H54 (cell line): ENCODE measurements around the gene TMEM259.

Source experiments
- DNase-seq: peaks from one replicate; pipeline ENCODE4 v3.0.0; 2011; ENCODE audit warnings: low spot score, mixed read lengths; ENCODE audit not compliant: insufficient read length
- FAIRE-seq: peaks from 3 replicates; lab custom pipeline; 2011; peaks lifted over from hg19 to GRCh38; lab: Jason Lieb, UNC
- POLR2A ChIP-seq: IDR thresholded peaks from 2 replicates; pipeline ENCODE4 v1.6.1; 2011; ENCODE audit warnings: low read depth, mild to moderate bottlenecking, low read length

Gene TMEM259

DNA sequence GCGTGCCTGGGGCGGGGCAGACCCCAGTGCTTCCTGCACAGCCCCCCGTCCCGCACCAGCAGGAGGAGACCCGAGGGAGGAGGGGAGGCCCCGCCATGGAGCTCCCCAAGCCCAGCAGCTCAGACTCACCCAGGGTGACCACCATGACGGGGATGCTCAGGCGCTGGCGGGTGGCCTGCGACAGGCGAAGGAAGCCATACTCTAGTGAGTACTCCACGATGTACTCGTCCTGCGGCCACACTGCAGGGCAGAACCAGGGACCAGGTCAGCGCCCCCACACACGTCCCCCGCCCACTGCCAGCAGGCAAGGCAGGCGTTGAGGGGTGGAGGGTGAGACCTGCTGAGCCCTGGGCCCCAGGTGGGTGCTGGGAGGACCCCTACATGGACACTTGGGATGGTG lies 8.6 kb downstream of the TMEM259 start:
- no peak for DNase-seq
- FAIRE-seq: no peak
- no peak for TF ChIP-seq POLR2A

DNA sequence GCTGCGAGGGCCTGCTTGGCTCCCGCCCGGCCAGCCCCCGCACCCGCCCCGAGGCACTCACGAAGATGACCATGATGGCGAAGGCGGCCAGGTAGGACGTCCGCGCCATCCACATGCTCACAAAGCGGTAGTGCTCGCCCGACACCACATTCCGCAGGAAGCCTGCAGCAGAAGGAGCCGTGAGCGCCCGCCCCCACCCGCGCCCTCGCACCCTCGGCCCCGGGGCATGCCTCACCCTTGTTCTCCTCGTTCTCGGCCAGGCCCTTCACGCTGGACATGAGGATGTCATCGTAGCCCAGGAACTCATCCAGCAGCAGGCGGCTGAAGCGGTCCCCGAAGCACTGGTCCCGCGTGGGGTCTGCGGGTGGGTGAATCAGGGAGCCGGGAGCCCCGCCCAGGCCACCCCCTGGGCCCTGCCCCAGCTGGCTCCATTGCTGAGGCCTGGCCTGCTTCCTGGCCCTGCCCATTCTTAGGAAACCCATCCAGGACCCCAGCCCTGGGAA lies 9.0 kb downstream of the TMEM259 start:
- no peak for DNase-seq
- TF ChIP-seq POLR2A: no peak
- FAIRE-seq: no peak

DNA sequence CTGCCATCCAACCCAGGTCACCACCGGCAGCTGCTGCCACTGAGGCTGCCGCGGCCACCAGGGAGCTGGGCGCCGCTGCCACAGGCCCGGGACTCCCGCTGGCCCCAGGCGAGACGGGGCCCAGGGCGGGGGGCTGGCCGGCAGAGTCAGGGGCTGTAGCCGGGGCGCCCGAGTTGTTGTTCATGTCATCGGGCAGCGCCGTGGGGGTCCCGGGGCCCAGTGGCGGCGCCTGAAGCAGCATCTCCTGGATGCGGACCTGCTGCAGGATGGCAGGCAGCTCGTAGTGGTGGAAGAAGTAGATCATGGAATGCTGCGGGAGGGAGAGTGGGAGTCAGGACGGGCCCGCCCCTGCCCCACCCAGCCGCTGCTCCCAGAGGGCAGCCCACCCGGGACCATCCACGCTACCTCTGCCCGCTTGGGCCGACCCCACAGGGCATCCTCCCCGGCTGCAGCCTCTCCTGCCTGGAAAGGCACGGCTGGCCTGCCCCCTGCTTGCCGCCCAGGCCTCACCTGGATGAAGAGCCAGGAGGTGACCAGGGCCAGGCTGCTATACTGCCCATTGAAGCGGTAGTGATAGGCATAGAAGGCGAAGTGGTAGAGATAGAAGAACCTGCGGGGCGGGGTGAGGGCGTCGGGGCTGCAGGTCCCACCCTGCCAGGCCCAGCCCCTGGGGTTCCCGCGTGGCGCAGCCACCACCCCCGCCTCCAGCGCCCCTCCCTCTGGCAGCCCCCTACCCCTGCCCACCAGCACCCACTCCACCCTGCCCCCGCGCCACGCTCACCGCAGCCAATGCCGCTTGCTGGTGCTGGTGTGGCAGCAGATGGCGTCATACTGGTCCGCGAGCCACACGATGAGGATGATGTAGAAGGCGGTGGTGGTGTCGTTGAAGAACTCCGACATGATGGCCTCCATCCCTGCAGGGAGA lies 10.1 kb downstream of the TMEM259 start:
- TF ChIP-seq POLR2A: no peak
- DNase-seq: no peak
- FAIRE-seq: no peak

DNA sequence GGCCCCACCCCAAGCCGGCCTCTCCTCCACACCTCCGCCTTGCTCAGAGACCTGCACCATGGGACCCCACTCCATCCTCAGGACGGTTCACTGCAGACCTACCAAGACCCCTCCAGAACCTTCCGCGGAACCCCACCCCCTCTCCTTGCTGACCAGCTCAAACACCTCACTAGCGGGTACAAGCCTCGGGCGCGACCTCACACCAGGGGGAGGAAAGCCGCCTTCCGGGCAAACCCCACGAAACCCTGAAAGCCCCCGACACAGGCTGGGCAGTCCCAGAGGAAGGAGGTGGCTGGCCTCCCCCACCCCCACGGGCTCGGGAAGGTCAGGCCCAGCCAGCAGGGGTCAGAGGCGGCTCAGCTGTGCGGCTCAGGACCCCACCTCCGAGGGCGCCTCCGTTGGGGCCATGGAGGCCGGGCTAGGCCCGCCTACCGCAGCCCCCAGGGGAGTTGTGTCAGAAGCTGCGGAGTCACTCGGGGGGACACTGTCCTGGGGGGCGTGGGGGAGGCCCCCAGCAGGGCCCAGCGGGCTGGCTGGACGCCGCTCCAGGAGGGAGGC lies 10.9 kb downstream of the TMEM259 start:
- FAIRE-seq (no peak), DNase-seq (no peak)
- TF ChIP-seq POLR2A: no peak

DNA sequence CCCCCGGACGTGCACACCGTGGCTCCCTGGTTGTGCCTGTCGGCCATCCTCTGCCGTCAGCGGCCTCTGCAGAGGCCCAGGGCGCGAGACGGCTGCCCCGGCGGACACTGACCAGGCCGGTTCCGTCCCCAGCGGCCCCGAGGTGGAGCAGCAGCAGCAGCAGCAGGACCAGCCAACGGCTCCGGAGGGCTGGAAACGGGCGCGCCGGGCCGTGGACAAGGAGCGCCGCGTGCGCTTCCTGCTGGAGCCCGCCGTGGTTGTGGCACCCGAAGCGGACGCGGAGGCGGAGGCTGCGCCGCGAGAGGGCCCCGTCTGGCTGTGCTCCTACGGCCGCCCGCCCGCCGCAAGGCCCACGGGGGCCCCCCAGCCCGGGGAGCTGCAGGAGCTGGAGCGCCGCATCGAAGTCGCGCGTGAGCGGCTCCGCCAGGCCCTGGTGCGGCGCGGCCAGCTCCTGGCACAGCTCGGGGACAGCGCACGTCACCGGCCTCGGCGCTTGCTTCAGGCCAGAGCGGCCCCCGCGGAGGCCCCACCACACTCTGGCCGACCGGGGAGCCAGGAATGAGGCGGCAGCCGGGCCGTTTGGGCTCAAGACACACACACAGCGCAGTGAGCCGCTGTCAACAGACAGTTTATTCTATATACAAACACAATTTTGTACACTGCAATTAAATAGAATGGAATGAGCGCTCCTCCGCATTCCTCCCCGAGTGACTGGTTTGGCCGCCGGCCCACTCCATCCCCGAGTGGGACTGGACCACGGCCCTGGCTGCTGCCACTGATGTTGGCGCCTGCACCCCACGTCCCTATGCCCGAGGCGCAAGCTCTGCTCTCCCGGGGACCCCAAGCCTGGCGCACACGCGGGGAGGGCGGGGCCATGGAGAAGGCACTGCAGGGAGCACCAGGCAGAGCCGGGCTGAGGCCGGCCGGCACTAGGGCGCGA lies 11.6 kb downstream of the TMEM259 start:
- FAIRE-seq: no peak
- DNase-seq: peak; percentile 77
- TF ChIP-seq POLR2A: no peak

DNA sequence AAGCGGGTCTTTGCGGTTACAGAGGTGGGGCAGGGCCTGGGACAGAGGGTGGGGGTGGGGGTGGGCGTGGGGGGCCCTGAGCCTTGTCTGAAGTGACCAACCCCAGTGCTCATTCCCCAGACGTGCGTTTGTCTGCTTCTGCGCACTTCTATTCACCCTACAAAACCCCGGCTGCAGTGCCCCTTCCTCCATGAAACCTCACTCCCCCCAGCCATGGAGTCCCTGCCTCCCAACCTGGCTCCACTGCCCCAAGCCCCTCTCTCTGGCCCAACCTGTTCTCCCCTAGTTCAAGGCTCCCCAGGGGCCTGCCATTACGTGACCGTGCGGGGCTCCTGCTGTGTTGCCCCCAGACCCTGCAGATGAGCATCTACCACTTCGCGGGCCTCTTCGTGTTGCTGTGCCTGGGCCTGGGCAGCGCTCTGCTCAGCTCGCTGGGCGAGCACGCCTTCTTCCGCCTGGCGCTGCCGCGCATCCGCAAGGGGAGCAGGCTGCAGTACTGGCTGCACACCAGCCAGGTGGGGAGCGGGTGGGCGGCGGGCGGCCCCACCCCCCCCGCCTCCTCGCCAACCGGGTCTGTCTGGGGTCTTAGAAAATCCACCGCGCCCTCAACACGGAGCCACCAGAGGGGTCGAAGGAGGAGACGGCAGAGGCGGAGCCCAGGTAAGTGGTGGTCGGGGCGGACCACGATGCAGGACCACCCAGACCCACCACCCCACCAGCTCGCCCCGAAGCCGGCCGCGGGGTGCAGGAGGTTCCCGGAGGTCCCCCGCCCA lies 12.5 kb downstream of the TMEM259 start:
- DNase-seq (no peak), FAIRE-seq (no peak)
- TF ChIP-seq POLR2A: no peak

DNA sequence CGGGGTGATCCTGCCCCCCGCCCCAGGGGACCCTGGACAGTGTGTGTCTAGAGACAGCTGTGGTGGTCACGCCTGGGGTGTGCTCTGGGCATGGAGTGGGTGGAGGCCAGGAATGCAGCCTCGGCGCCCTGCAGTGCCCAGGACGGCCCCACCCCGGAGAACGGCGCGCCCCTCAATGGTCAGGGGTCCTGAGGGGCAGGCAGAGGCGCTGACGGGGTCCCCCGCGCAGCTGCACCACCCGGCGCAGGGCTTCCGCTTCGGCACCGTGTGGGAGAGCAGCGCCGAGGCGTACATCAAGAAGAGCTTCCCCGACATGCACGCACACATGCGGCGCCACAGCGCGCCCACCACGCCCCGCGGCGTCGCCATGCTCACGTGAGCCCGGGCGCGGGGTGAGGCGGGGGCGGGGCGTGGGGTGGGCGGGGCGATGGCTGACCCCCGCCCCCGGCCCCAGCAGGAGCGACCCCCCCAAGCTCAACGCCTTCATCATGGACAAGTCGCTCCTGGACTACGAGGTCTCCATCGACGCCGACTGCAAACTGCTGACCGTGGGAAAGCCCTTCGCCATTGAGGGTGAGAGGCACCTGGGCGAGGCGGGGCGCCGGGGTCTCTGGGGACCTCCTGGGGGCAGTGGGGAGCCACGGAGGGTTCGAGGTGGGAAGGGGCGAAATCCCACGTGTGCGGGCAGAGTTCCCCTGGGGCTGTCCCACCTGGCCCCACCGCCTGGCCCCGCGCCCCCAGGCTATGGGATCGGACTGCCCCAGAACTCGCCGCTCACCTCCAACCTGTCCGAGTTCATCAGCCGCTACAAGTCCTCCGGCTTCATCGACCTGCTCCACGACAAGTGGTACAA lies 13.3 kb downstream of the TMEM259 start:
- TF ChIP-seq POLR2A: no peak
- FAIRE-seq (no peak), DNase-seq (no peak)

DNA sequence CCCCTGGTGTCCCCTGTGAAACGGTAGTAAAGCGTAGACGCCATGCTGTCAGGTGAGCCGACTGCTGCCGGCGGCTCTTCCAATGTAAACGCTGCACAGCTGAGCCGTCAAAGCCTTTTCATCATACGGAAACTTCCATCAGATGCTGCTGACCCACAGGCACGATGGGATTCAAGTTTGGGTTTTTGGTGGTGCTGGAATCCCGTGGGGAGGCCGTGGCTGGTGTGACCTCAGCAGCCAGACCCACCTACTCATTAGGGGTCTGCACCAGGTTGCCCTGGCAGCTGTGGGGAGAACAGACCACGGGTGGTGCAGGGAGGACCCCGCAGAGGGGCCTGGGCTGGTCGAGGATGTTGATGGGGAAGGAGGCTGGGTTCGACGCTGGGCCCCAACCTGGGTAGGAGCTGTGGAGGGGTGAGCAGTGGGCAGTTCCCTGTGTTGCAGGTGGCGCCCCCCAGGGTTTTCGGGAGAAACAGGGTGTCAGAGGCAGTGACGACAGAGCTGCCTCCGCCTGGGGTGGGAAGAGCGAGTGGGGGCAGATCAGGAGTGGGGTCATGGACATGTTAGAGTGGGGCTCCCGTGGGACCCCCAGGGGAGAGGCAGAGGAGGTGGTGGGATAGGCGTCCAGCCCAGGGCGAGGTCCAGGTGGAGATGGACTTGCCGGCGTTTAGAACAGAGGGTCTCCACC lies 14.1 kb downstream of the TMEM259 start:
- DNase-seq (no peak), FAIRE-seq (no peak)
- TF ChIP-seq POLR2A: no peak

DNA sequence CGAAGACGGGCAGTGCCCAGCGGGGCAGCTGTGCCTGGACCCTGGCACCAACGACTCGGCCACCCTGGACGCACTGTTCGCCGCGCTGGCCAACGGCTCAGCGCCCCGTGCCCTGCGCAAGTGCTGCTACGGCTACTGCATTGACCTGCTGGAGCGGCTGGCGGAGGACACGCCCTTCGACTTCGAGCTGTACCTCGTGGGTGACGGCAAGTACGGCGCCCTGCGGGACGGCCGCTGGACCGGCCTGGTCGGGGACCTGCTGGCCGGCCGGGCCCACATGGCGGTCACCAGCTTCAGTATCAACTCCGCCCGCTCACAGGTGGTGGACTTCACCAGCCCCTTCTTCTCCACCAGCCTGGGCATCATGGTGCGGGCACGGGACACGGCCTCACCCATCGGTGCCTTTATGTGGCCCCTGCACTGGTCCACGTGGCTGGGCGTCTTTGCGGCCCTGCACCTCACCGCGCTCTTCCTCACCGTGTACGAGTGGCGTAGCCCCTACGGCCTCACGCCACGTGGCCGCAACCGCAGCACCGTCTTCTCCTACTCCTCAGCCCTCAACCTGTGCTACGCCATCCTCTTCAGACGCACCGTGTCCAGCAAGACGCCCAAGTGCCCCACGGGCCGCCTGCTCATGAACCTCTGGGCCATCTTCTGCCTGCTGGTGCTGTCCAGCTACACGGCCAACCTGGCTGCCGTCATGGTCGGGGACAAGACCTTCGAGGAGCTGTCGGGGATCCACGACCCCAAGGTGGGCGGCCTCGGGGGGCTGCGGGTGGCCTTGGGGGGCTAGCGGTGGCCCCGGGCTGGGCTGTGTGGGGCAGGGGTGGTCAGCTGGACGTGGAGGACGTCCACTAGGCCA lies 15.9 kb downstream of the TMEM259 start:
- no peak for TF ChIP-seq POLR2A
- DNase-seq: no peak
- FAIRE-seq: no peak

DNA sequence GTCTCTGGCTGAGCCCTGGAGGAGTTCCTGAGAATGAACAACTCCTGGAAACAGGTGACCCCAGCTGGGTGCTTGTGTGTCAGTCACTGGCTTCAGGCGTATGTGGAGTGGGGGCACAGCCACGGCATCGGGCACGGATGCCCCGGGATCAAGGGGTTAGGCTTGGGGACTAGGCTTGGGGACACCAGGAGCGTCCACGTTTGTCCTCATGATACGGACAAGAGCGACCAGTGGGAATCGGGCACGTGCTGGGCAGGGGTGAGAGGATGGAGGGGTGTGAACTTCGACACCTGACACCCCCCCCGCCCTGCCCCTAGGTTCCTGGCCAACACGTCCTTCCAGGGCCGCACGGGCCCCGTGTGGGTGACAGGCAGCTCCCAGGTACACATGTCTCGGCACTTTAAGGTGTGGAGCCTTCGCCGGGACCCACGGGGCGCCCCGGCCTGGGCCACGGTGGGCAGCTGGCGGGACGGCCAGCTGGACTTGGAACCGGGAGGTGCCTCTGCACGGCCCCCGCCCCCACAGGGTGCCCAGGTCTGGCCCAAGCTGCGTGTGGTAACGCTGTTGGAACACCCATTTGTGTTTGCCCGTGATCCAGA lies 16.6 kb downstream of the TMEM259 start:
- DNase-seq (no peak), FAIRE-seq (no peak)
- no peak for TF ChIP-seq POLR2A
